OCI-LY3 (cell line): ENCODE data around the gene ARHGAP23.

ENCODE experiments used
- H2AFZ ChIP-seq: fragments of 200-600, 300-600 bp; shearing (Covaris generic); 2 replicates; pipeline ENCODE4 v1.6.0; 2014; ENCODE audit warnings: antibody characterized with exemption, low read depth, low read length
- H3K27ac ChIP-seq: fragments of 200-600, 300-600 bp; sonication (generic); 2 replicates; pipeline ENCODE4 v1.5.1; 2014; ENCODE audit warnings: mild to moderate bottlenecking, low read length, moderate library complexity, mixed read lengths
- H3K27me3 ChIP-seq: fragments of 200-600, 300-600 bp; sonication (generic); 2 replicates; pipeline ENCODE4 v1.6.1; 2014; ENCODE audit warnings: low read depth, low read length, mixed read lengths
- H3K36me3 ChIP-seq: fragments of 200-600, 300-600 bp; sonication (generic); replicated peaks from 2 replicates; pipeline ENCODE3; 2014; ENCODE audit warnings: low read depth, low read length, mixed read lengths
- H3K4me1 ChIP-seq: fragments of 300-600, 200-600 bp; sonication (generic); 2 replicates; pipeline ENCODE4 v1.6.1; 2014; ENCODE audit warnings: low read length, mixed read lengths
- H3K4me2 ChIP-seq: fragments of 200-600, 300-600 bp; sonication (generic); 2 replicates; pipeline ENCODE4 v1.6.1; 2014; ENCODE audit warnings: low read length, mixed read lengths
- H3K4me3 ChIP-seq: fragments of 300-600, 200-600 bp; sonication (generic); 2 replicates; pipeline ENCODE4 v1.5.1; 2014; ENCODE audit warnings: antibody characterized with exemption, mild to moderate bottlenecking, low read length, moderate library complexity
- H3K79me2 ChIP-seq: fragments of 300-600, 200-600 bp; shearing (Covaris generic); 2 replicates; pipeline ENCODE4 v1.6.1; 2014; ENCODE audit warnings: mild to moderate bottlenecking, low read length, mixed read lengths
- H3K9ac ChIP-seq: fragments of 300-600, 200-600 bp; shearing (Covaris generic); 2 replicates; pipeline ENCODE4 v1.6.0; 2014; ENCODE audit warnings: mild to moderate bottlenecking, low read length, moderate library complexity
- H3K9me3 ChIP-seq: fragments of 200-600, 300-600 bp; shearing (Covaris generic); 2 replicates; pipeline ENCODE4 v1.6.1; 2014; ENCODE audit warnings: low read length, mixed read lengths; ENCODE audit not compliant: insufficient read depth
- H4K20me1 ChIP-seq: fragments of 200-600, 300-600 bp; sonication (generic); 2 replicates; pipeline ENCODE4 v1.6.1; 2016; ENCODE audit warnings: low read length, mixed read lengths; ENCODE audit not compliant: insufficient read depth
- CTCF ChIP-seq: fragments of 200-600, 300-600 bp; sonication (generic); IDR thresholded peaks from 2 replicates; pipeline ENCODE4 v1.5.1; 2014; ENCODE audit warnings: antibody characterized with exemption, low read length, low read depth
- EZH2phosphoT487 ChIP-seq: fragments of 200-600 bp; shearing (Covaris generic); IDR thresholded peaks from 2 replicates; pipeline ENCODE4 v1.6.1; 2018; ENCODE audit warnings: antibody characterized with exemption, mixed run types, low read depth

The ARHGAP23 gene

DNA sequence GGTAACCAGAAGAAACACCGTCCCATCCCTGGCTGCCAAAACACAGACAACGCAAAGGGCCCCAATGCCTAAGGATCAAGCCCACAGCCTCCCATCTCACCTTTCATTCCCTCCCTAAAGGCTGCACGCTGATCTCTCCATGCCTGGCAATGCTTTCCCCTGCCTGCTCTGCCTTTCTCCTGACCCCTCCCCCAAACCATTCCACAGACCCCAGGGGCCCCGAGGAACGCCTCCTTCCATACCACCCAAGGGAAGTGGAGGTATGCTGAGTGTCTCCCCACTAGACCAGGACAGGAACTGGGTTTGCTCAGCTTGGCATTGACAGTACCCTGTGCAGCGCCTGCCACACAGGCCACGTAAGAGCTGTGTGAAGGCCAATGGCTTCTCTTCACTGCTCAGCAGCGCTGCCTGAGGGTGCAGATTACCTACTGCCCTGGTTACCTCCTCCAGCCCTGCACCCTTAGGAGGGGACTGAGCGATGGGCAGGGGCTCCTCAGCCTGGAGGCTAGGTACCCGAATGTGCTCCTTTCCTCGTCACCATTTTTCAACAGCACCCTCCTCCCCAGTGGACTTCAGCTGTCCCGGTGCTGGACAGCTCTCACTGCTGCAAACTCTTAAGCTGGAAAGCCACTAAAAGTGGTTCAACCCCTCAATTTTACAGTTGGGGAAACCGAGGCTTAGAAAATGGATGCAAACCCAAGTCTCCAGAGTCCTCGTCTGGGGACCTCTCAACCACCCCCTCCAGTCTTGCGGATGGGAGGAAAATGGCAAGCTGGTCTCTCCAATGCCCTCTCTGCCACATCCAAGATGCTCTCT is 132.4 kb downstream of the ARHGAP23 start:
- no peaks in the 10 kb centered on the region for H3K79me2 ChIP-seq
- H3K27ac ChIP-seq = no peak overlapping the region
- peaks cover 18% of the 10 kb centered on the region for H3K4me1 ChIP-seq
- H2AFZ ChIP-seq = no peak overlapping the region
- H3K27me3 ChIP-seq = peaks cover 7% of the 10 kb centered on the region
- no peak for TF ChIP-seq CTCF
- no peak for TF ChIP-seq EZH2phosphoT487
- H3K9me3 ChIP-seq = no peaks in the 10 kb centered on the region
- H4K20me1 ChIP-seq = no peaks in the 10 kb centered on the region
- H3K4me2 ChIP-seq = no peak overlapping the region
- no peak overlapping the region for H3K4me3 ChIP-seq
- no peaks in the 10 kb centered on the region for H3K36me3 ChIP-seq
- no peak overlapping the region for H3K9ac ChIP-seq

DNA sequence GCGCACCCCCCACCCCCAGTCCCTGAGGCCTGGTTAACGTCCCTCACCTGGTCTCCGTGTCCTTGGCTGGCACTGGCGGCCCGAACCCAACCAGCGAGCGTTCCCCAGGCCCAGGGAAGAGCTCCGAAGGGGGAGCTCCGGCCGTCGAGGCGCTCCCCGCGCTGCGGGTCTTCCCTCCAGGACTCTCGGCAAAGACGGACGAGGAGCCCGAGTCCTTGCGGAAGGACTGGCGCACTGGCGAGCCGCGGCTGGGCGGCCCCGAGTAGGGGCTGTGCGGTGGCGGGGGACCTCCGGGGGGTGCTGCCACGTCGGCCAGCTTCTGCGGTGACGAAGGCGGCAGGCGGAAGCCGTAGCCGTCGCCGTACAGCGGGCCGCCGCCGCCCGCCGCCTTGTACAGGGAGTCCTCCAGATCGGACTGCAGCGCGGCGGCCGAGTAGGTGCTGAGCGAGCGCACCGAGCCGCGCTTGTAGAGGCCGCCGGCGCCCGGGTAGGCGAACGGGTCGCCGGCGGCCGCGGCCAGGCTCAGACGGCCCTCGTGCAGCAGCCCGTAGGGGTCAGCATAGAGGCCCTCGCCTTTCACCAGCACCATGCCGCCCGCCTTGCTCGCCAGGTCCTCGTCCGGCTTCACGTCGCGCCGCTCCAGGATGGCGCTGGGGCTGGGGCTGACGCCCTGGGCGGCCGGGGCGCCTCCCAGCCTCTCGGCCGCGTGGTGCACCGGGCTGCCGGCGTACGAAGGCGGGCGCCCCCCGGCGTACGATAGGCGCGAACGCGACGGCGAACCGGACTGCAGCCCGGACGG is 133.4 kb downstream of the ARHGAP23 start:
- Histone ChIP-seq H3K9ac (no peak overlapping the region), H3K27me3 (peaks cover 16% of the 10 kb centered on the region), H3K36me3 (no peaks in the 10 kb centered on the region), H3K79me2 (no peaks in the 10 kb centered on the region), H3K27ac (no peak overlapping the region), H2AFZ (no peak overlapping the region), H3K4me3 (no peak overlapping the region), H4K20me1 (no peaks in the 10 kb centered on the region), H3K4me1 (peaks cover 12% of the 10 kb centered on the region), H3K4me2 (no peak overlapping the region), H3K9me3 (no peaks in the 10 kb centered on the region)
- TF ChIP-seq CTCF (no peak), EZH2phosphoT487 (no peak)
